Measurements from ENCODE around the gene ENTPD1.

The ENTPD1 gene

DNA sequence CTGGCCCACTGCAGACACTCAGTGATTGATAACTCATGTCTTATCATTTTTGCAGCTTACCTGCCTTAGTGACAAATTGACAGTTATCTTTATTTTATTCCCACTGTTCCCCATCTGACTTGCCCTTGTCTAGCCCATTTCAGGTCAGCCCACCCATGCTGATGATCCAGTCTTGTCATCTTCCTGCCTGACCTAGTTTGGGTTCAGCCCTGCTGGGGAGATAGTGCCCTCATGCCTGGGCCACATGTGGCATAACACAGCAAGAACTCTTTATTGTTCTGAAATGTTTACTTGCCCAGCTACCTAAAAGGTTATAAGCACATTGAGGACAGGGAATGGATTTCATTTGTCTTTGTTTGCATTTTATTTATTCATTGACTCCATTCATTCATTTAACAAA is 75.6 kb downstream of the ENTPD1 start:
- DNase-seq (ENCODE audit: low read depth, low spot score), result no peak

DNA sequence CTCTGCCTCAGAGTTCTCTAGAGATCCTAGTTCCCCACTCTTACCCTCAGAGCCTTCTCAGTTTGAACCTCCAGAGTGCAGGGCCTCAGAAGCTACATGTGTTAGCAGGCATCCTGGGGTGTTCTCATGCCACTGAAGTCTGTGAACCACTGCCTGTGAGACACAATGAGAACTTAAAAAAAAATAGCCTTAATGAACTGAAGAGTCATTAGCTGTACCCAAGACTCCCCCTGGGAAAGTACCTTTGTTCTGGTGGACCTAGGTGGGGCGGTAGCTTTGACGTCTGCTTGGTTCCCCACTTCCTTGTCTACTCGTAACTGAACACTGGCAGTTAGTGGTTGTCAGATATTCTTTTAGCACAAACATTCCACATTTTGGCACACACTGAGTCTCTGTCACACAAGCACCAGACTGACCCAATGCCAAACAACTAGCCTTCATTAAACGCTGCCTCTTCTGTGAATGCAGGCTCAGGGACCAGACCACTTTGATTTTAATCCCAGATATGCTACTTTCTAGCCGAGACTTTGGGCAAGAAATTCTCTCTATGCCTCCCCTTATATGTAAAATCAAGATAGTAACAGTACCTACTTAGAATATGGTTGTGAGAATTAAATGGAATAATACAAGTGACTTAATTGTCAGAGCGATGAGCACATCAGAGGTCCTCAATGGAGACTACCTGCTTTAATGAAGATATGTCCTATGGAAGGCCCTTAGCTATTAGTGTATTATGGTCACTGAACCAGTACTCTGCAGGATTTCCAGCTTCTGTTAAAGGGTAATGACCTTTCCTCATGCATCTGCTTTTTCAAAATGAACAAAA is 76.5 kb downstream of the ENTPD1 start:
- no peak for DNase-seq (ENCODE audit: low read depth, low spot score)

DNA sequence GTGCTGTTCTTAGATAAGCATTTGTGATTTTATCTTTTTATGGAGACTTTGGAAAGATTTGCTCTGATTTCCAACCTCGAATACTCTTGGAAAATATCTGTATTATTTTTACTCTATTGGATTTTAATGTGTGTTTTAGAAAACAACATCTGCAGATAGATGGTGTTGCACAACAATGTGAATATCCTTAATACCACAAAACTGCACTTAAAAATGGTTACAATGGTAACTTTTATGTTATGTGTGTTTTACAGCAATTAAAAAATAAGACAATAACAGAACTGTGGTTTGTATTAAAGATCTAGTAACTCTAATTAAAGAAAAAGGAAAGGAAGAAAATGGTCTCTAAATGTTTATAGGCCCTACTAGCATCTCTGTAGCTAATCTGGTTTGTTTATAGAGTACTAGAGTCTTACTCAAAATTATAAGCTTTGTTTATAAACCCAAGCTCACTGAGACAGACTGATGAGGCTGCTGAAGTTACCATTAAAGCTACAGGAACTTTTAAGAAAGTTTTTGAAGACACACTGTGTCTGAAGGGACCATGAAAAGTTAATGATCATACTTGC is 77.2 kb downstream of the ENTPD1 start:
- DNase-seq (ENCODE audit: low read depth, low spot score), result no peak

DNA sequence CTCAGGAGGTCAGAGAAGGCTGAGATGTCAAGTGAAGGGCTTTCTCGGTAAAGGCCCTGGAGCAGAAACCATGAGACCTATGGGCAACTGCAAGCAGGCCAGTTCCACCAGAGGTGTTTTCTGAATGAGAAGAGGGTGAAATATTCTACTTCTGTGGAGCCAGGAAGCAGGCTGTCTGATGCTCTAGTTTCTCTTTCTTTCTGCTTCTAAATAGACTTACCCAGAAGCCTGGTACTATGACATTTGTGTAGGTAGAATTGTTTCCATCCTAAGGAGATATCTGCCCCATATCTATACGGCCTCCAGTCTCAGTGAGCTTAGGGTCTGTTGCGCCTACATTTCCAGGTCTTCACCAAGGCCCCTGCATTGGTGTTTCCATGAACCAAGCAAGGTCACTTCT is 78.4 kb downstream of the ENTPD1 start:
- no peak for DNase-seq (ENCODE audit: low read depth, low spot score)

DNA sequence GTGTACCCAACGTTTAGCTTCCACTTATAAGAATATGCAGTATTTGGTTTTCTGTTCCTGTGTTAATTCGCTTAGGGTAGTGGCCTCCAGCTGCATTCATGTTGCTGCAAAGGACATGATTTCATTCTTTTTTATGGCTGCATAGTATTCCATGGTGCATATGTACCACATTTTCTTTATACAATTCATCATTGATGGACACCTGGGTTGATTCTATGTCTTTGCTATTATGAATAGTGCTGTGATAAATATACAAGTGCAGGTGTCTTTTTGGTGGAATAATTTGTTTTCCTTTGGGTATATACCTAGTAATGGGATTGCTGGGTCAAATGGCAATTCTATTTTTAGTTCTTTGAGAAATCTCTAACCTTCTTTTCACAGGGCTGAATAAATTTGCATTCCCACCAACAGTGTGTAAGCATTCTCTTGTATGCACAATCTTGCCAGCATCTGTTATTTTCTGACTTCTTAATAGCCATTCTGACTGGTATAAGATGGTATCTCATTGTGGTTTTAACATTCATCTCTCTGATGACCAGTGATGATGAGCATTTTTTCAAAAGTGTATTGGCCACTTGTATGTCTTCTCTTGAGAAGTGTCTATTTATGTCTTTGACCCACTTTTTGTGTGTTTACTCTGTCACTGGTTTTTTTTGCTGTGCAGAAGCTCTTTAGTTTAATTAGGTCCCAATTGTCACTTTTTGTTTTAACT is 79.3 kb downstream of the ENTPD1 start:
- DNase-seq (ENCODE audit: low read depth, low spot score), result no peak

DNA sequence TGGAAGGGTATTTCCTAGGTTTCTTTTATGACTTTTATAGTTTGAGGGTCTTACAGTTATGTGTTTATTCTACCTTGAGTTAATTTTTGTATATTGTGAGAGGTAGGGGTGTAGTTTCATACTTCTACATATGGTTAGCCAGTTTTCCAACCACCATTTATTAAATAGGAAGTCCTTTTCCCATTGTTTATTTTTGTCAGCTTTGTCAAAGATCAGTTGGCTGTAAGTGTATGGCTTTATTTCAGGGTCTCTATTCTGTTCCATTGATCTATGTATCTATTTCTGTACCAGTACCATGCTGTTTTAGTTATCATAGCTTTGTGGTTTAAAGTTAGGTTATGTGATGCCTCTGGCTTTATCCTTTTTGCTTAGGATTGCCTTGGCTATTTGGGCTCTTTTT is 79.9 kb downstream of the ENTPD1 start:
- DNase-seq (ENCODE audit: low read depth, low spot score), result no peak

DNA sequence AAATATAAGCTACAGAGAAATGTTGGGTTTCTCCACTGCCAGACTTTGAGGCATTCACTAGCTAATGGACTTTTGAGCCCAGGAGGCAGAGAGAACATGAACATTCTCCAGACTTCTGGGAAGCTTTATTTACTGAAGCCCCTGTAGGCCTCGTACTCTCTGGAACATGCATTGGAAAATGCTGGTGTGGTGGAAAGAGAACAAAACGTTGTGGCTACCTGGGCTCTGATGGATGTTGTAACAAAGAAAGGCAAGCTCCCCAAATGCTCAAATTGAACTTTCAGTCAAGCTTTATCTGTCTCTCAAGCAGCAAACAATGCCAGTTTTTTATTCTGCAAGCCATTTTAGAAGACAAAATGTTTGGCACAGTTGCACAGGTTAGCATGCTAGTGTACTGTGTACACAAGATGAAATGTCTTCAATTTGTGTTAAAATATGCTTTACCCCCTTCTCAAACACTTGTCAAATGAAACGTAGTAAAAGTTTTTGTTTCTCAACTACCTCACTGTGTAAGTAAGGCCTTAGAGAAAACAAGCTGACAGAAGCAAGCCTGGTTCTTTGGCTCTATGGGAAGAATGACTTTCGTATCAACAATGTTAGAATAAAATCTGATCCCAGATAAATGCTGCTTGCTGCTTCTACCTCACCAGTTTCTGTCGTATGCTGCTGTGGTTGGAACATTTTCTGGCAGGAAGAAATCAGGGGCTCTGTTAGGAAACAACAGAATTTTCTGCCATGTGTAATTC is 80.8 kb downstream of the ENTPD1 start:
- DNase-seq (ENCODE audit: low read depth, low spot score), result no peak

DNA sequence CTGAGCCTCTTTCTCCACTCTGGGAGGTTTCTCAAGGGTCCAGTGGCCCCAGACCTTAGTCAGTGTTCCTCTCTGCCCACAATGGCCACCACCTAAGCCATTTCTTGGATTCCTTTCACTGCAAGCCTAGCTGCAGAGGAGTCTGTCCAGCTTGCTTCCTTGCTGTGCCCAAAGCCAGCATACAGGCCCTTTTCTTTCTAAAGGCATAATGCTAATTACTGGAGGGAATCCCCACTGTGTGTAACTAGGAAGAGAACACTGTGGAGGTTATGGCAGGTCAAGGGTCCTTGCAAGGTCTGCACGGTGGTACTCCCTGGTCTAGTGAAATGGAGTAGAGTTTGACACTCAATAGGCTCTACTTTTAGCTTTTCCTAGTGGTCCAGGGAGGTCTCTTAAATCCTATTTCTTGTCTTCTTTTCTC is 81.4 kb downstream of the ENTPD1 start:
- DNase-seq (ENCODE audit: low read depth, low spot score), result no peak

DNA sequence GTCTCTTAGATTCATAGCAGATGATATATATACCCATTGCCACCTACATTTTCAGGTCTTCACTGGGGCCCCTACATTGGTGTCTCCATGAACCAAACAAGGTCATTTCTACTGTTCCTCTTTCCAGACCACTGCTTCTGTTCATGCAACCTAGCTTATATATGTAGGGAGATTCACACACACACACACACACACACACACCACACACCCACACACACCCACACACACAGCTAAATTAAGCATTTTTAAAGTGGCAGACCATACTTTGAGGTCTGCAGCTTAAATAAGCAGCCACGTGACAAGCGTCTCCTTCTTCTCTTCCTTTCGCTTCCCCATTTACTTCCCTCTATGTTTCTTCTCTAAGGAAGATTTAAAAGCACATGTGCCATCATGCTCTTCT is 81.8 kb downstream of the ENTPD1 start:
- DNase-seq (ENCODE audit: low read depth, low spot score), result no peak

DNA sequence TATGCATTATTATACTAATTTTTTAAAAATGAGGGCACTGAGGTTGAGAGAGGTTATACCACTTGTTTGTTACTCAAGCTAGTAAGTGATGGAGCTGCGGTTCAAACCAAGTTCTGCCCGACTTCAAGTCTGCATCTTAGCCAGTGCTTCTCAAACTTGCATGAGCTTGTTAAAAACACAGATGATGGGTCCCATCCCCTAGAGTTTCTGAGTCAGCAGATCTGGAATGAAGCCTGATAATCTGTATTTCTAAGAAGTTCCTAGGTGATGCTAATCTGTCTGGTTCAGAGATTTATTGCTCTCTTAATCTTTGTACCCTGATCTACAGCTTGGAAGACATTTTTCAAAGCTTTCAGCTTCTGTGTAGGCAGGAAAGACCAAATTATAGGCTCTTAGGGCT is 84.2 kb downstream of the ENTPD1 start:
- no peak for DNase-seq (ENCODE audit: low read depth, low spot score)

DNA sequence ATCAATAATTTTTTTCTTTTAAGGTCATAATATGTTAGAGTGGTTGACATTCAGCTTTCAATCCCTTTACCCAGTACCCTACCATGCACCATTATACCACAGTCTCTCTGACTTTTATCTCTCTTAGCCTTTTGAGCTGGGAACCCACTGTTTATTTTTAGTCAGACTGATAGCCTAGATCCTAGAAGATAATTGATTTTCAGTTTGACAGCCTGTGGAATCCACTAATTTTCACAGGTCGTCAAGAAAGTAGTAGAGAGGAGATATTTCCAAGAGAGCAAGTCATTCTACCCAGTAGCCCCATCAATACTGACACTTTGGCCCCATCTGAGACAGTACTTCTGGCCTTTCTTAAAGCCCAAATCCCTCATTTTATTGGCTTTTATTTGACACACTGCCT is 84.7 kb downstream of the ENTPD1 start:
- DNase-seq (ENCODE audit: low read depth, low spot score), result no peak

DNA sequence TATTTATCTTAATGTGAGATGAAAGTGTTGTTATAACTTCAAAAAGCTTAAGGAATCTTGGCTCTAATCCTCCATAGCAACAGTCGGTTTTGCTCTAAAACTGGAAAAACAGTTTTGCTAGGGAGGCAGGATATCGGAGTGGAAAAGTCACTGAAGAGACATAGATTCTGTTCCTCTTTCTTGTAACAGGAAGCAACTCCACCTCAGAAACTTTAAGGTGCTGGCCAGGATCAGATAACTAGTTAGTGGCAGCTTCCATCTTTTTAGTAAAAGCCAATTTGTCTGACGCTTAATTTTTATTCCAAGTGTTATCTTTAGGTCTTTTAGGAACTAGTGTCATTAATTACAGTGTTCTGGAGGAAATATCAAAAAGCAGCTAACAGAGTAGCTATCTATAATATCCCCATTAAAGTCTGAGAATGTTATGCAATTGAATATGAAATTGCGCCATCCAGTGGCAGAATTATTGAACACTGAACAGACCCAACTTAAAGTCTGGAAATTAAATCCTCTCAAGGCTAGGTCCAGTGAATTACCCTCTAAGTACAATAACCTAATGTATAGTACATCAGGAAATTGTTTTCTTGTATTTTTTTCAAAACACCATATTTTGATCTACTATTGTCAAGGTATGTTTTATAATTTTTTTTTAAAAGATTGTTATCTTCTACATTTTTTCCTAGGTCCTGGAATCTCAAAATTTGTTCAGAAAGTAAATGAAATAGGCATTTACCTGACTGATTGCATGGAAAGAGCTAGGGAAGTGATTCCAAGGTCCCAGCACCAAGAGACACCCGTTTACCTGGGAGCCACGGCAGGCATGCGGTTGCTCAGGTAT is 85.9 kb downstream of the ENTPD1 start:
- peak; percentile 54 for DNase-seq (ENCODE audit: low read depth, low spot score)

DNA sequence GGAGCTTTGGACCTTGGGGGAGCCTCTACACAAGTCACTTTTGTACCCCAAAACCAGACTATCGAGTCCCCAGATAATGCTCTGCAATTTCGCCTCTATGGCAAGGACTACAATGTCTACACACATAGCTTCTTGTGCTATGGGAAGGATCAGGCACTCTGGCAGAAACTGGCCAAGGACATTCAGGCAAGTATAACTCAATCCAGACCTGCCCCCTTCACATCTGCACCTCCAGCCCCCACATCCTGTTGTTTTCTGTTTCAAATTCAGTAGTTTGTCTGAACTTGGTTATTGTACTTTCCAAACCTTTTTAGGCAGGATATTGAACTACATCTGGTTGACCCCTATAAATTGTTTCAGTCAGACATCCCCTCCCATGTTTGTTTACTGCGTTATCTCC is 89.4 kb downstream of the ENTPD1 start:
- no peak for DNase-seq (ENCODE audit: low read depth, low spot score)

DNA sequence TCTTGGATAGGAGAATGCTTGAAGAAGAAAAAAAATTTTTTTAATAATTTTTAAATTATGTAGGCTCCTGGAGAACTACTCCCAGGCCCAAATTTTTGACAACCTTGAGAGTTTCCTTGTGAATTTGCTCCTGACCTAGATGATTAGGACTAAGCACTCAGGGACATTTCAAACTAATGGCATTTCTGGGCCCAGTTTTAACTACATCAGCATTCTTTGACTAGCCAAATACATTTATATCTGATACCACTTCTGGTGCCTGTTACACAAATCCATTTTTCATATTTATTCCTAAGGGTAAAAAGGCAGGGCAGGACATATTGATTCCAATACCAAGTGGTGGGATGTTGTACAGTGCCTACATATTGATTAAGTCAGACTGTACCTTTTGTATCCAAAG is 91.0 kb downstream of the ENTPD1 start:
- DNase-seq (ENCODE audit: low read depth, low spot score), result no peak

DNA sequence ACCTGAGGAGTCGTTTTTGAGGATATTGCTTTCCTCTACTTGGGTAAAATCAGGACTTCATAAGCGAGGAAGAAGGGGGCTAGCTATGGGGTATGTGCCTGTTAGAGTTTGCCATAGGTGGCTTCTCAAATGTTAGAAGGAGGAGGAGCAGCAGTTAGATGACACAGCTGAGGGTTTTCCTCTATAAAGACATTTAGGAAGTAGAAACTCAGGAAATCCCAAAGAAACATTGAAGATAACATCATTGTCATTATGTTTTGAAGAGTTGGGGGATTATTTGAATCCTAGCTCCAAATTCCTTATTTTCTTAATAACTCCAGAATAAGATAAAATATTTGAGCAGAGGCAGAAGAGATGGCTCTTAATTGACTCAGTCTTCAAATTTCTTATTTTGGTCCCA is 92.9 kb downstream of the ENTPD1 start:
- DNase-seq (ENCODE audit: low read depth, low spot score), result no peak

DNA sequence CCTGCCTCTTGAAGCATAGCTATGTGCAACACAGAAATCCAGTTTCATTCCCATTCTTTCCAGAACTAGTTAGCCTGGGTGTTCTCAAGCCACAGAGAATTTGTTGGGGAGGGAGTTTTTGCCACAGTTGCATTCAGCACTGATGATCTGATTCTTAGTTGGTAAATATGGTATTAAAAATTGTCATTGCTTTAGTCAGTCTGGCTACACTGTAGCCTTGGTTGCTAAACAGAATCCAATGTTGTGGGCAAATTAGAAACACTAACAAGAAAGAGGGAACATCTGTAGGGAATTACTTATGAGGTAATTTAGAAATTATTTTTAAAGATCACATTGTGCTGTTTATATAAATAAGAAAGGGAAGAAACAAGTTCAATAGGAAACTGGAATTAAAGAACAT is 94.8 kb downstream of the ENTPD1 start:
- no peak for DNase-seq (ENCODE audit: low read depth, low spot score)

DNA sequence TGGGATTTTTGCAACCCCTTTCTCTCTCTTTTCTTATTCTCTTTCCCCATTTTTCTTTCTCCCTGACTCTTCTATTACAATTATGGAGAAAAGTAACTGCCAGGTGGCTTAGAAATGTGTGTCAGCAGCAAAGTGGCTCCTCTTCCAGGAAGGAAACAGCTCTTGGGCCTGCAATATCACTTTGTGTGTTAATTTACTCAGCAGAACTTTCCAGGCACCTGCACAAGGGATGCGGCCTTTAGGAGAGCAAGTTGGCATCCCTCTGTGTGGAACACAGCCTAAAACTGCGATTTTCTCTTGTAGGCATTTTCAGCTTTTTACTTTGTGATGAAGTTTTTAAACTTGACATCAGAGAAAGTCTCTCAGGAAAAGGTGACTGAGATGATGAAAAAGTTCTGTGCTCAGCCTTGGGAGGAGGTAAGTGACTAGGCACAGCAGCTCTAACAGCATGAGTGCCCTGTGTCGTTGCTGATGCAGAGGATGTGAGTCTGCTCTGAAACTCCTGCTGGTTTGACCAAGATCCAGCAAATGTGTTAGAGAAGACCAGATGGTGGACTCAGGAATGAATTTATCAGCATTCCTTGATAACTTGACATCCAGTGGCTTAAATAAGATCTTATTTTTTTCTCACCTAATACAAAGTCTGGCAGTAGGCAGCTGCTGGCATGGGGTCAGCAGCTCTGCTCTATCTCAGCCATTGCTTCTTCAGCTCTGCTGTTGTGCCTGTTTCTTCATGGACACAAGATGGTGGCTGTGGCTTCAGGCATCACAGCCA is 104.4 kb downstream of the ENTPD1 start:
- no peak for DNase-seq (ENCODE audit: low read depth, low spot score)

DNA sequence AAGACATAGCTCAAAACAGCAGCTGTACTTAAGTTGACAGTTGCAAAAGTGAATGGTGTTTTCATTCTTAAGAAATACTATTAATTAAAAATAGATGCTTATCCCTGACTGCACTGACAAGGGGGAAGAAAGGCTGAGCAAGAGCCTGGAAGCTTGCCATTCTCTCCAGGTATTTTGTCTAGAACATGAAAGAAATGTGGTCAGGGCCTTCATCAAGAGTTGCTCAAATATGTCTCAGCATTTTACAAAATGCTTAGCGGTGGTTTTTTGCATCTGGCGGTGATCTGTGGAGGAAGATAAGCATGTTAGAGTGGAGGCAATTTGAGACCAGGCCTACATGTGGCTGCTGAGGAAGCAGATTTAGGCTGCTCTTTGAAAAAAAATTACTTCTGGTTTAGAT is 105.4 kb downstream of the ENTPD1 start:
- DNase-seq (ENCODE audit: low read depth, low spot score), result no peak

DNA sequence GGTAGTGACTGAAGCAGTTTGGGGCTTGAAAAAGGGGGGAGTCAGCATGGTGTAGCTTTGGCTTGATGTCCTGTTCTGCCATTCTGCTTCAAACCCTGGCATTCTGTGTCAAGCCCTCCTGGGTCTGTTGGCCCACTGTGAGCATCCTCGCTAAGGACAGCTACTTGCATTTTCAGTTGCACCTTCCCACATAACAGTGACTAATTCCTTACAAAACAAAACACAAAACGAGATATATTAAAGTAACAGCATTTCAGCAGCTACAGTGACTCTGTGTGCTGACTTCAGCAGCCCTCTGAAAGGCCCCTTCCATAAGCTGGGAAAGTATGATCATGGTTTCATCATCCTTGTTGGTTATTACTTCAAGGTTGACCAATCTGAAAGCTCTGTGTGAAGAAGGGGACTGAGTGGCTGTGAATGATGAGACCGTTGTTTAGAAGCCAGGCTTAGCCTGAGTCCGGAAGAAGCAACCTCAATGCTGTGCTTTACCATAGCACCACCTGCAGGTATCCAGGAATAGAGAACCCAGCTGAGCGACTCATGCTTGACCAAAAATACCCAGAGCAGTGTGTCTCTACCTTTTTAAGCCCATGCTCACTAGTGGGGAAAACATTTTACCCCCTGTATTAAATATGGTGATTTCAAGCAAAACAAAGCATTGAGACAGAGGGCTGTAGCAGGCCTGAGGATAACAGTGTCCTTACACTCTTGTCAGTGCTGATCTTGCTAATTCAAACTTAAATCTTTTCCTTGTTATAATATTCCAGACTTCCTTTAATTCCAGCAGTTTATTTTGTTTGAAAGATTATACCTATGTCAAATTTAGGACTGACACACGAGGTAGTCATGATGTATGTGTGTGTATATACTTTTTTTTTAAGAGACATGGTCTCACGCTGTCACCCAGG is 109.2 kb downstream of the ENTPD1 start:
- peak; percentile 39 for DNase-seq (ENCODE audit: low read depth, low spot score)

Data from smooth muscle cell of the brain vasculature (primary cell).